GM23248 (cell line): Measurements from ENCODE around the gene SLC25A21.

ENCODE experiments used
- EZH2 ChIP-seq: fragments of 200-600 bp; sonication (generic); IDR thresholded peaks from 2 replicates; pipeline ENCODE4 v1.6.1; 2018; ENCODE audit warnings: antibody characterized with exemption, mild to moderate bottlenecking; ENCODE audit not compliant: insufficient read depth, poor library complexity, severe bottlenecking
- EZH2phosphoT487 ChIP-seq: fragments of 200-600 bp; sonication (generic); IDR thresholded peaks from 2 replicates; pipeline ENCODE4 v1.6.1; 2018; ENCODE audit warnings: antibody characterized with exemption, moderate library complexity, mild to moderate bottlenecking, low read depth; ENCODE audit not compliant: insufficient read depth

- no peak for TF ChIP-seq EZH2phosphoT487
- no peak for TF ChIP-seq EZH2
These were observed 390.5 kb downstream of the SLC25A21 start for GRCh38 chr14:36781897-36782296.
